PC-3 (cell line): ENCODE measurements around the gene CARD19. TPM values are rescaled to one million over a fixed set of nuclear protein-coding genes. Genes with fewer than 3 reads are reported as not detected.

Source experiments
- ATAC-seq: fragments of 200-7000 bp; cut with Tn5 transposase; 2 replicates; pipeline ENCODE4 v1.9.1; 2020; ENCODE audit warnings: mild to moderate bottlenecking, moderate library complexity
- BruUV-seq: library from RNA; stranded (reverse); fragments of 400-500 nt; replicated peaks from 2 replicates; lab custom pipeline; 2021; lab: Mats Ljungman, UMichigan
- CTCF ChIA-PET: fragments of 300-600 bp; sonication (Branson Sonifier 250); formaldehyde crosslinking; loops from one replicate; lab custom pipeline; 2022; ENCODE audit warnings: antibody characterized with exemption; lab: Charles Lee
- POLR2A ChIA-PET: fragments of 300-600 bp; sonication (Branson Sonifier 250); formaldehyde crosslinking; loops from one replicate; lab custom pipeline; 2022; ENCODE audit warnings: antibody characterized with exemption; ENCODE audit not compliant: unreplicated experiment; lab: Charles Lee
- DNase-seq: peaks from one replicate; pipeline ENCODE4 v3.0.0-alpha.2; 2015
- H2AFZ ChIP-seq: fragments of 300-600 bp; sonication (generic); 2 replicates; pipeline ENCODE4 v1.6.0; 2016; ENCODE audit warnings: antibody characterized with exemption, low read length
- H3F3A ChIP-seq: fragments of 300-600 bp; sonication (generic); one replicate; pipeline ENCODE4 v1.6.0; 2017; ENCODE audit warnings: antibody characterized with exemption, low read length, control low read depth, mild to moderate bottlenecking; ENCODE audit not compliant: unreplicated experiment
- H3K27ac ChIP-seq: fragments of 300-600 bp; sonication (generic); 2 replicates; pipeline ENCODE4 v1.5.1; 2016; ENCODE audit warnings: mild to moderate bottlenecking, low read length
- H3K27me3 ChIP-seq: fragments of 300-600 bp; sonication (generic); 2 replicates; pipeline ENCODE4 v1.6.1; 2016; ENCODE audit warnings: low read length, mixed read lengths
- H3K36me3 ChIP-seq: fragments of 300-600 bp; sonication (generic); 2 replicates; pipeline ENCODE4 v1.6.1; 2016; ENCODE audit warnings: low read depth, mixed run types, low read length, mixed read lengths
- H3K4me1 ChIP-seq: fragments of 300-600 bp; sonication (generic); 2 replicates; pipeline ENCODE4 v1.5.1; 2016; ENCODE audit warnings: low read length; ENCODE audit not compliant: insufficient read depth
- H3K4me2 ChIP-seq: fragments of 300-600 bp; sonication (generic); 2 replicates; pipeline ENCODE4 v1.6.0; 2016; ENCODE audit warnings: low read length
- H3K4me3 ChIP-seq: fragments of 300-600 bp; sonication (generic); 2 replicates; pipeline ENCODE4 v1.5.1; 2016; ENCODE audit warnings: mild to moderate bottlenecking, low read length, mixed read lengths
- H3K79me2 ChIP-seq: fragments of 300-600 bp; sonication (generic); 2 replicates; pipeline ENCODE4 v1.6.1; 2017; ENCODE audit warnings: low read length, mixed read lengths
- H3K9ac ChIP-seq: fragments of 300-600 bp; sonication (generic); 2 replicates; pipeline ENCODE4 v1.6.0; 2016; ENCODE audit warnings: mild to moderate bottlenecking, low read length
- H3K9me2 ChIP-seq: fragments of 300-600 bp; sonication (generic); replicated peaks from 2 replicates; pipeline ENCODE4 v1.6.1; 2016; ENCODE audit warnings: mixed run types, low read length, mixed read lengths
- H3K9me3 ChIP-seq: fragments of 300-600 bp; sonication (generic); 2 replicates; pipeline ENCODE4 v1.6.1; 2016; ENCODE audit warnings: low read length, mixed read lengths
- H4K20me1 ChIP-seq: fragments of 300-600 bp; sonication (generic); 2 replicates; pipeline ENCODE4 v1.6.1; 2016; ENCODE audit warnings: low read length, mixed read lengths
- EZH2 ChIP-seq: fragments of 300-600 bp; sonication (generic); IDR thresholded peaks from one replicate; pipeline ENCODE4 v1.6.1; 2017; ENCODE audit warnings: antibody characterized with exemption, mild to moderate bottlenecking, low read length; ENCODE audit not compliant: unreplicated experiment
- EZH2phosphoT487 ChIP-seq: fragments of 300-600 bp; sonication (generic); IDR thresholded peaks from 2 replicates; pipeline ENCODE4 v1.6.1; 2018; ENCODE audit warnings: mild to moderate bottlenecking, antibody characterized with exemption, low read length, borderline replicate concordance
- intact Hi-C: fragments of 100-400 bp; cut with micrococcal nuclease; formaldehyde crosslinking; loops from 2 replicates; pipeline ENCODE4 v1.9.0; 2023
- total RNA-seq: library from RNA; depleted of rRNA; stranded (reverse); fragments of >200 nt; gene quantifications from 2 replicates; pipeline ENCODE4 v1.2.3, GENCODE V29; 2014
- TF ChIP-seq, protein P1 (sequence below): fragments of 300-600 bp; sonication (generic); conservative IDR thresholded peaks from 2 replicates; pipeline ENCODE4 v1.5.1; 2017; ENCODE audit warnings: antibody characterized with exemption, low read depth, mild to moderate bottlenecking, low read length

Gene CARD19
- total RNA-seq, 1 experiment from 2014 or later: 68.6 TPM

DNA sequence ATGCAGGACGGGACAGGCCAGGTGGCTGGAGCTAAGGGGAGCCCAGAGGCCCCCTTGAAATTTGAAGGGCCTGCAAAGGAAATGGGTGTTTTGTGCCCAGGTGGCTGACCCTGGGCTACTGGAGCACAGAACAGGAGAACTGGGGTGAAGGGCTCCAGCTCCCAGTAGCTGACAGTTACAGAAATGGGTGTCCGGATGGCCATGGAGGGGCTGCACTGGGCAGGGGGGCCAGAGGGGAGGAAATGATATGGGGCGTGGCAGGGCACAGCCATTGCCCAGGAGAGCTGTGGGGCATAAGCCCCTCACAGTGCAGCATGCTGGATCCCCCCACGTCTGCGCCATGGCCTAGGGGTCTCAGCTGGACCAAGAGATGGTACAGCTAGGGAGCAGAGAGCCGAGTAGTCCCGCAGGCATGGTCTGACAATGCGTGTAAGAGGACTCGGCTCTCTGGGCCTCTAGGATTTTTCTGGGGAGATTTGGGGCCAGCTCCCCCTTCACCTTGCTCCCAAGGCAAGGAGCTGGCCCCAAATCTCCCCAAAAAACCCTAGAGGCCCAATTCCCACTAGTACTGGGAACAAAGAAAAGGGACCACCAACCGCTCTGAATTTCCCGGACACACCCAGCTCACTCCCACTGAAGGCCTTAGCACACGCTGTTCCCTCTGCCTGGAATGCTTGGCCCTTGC, 7.9 kb upstream of the CARD19 start:
- no peaks in the 10 kb centered on the region for H3F3A ChIP-seq
- no peak overlapping the region for H3K9ac ChIP-seq
- intact Hi-C loops: no loop called here
- H2AFZ ChIP-seq: no peak overlapping the region
- H3K4me3 ChIP-seq: no peak overlapping the region
- no peaks in the 10 kb centered on the region for H3K36me3 ChIP-seq
- H3K27ac ChIP-seq: no peak overlapping the region
- no peaks in the 10 kb centered on the region for H3K9me2 ChIP-seq
- H3K9me3 ChIP-seq: 0 out of 2 replicates have a peak, but pooled peaks cover 3% of the 10 kb centered on the region
- TF ChIP-seq EZH2 (no peak), EZH2phosphoT487 (no peak)
- TF ChIP-seq, protein P1, sequence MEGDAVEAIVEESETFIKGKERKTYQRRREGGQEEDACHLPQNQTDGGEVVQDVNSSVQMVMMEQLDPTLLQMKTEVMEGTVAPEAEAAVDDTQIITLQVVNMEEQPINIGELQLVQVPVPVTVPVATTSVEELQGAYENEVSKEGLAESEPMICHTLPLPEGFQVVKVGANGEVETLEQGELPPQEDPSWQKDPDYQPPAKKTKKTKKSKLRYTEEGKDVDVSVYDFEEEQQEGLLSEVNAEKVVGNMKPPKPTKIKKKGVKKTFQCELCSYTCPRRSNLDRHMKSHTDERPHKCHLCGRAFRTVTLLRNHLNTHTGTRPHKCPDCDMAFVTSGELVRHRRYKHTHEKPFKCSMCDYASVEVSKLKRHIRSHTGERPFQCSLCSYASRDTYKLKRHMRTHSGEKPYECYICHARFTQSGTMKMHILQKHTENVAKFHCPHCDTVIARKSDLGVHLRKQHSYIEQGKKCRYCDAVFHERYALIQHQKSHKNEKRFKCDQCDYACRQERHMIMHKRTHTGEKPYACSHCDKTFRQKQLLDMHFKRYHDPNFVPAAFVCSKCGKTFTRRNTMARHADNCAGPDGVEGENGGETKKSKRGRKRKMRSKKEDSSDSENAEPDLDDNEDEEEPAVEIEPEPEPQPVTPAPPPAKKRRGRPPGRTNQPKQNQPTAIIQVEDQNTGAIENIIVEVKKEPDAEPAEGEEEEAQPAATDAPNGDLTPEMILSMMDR: no peak
- CTCF ChIA-PET: no interaction called here
- H3K4me2 ChIP-seq: no peak overlapping the region
- POLR2A ChIA-PET: no interaction called here
- peaks cover 5% of the 10 kb centered on the region; the same call in 1 of the 2 replicates for H3K4me1 ChIP-seq
- H3K27me3 ChIP-seq: no peaks in the 10 kb centered on the region
- H3K79me2 ChIP-seq: no peaks in the 10 kb centered on the region
- H4K20me1 ChIP-seq: no peaks in the 10 kb centered on the region
- BruUV-seq: no TSS peak
- ATAC-seq: no peak
- DNase-seq: no peak

- no peaks in the 10 kb centered on the region for H3F3A ChIP-seq
- POLR2A ChIA-PET: no interaction called here
- H3K9me3 ChIP-seq: 0 out of 2 replicates have a peak, but pooled peaks cover 3% of the 10 kb centered on the region
- intact Hi-C loops: no loop called here
- no peaks in the 10 kb centered on the region for H3K79me2 ChIP-seq
- no peak for ATAC-seq
- H3K9ac ChIP-seq: no peak overlapping the region
- H2AFZ ChIP-seq: no peak overlapping the region
- H4K20me1 ChIP-seq: no peaks in the 10 kb centered on the region
- CTCF ChIA-PET: no interaction called here
- no TSS peak for BruUV-seq
- H3K27me3 ChIP-seq: no peaks in the 10 kb centered on the region
- TF ChIP-seq, protein P1: no peak
- no peak for TF ChIP-seq EZH2phosphoT487
- TF ChIP-seq EZH2: no peak
- H3K4me3 ChIP-seq: no peak overlapping the region
- no peak for DNase-seq
- peaks cover 5% of the 10 kb centered on the region; the same call in 1 of the 2 replicates for H3K4me1 ChIP-seq
- no peak overlapping the region for H3K27ac ChIP-seq
- no peaks in the 10 kb centered on the region for H3K36me3 ChIP-seq
- H3K9me2 ChIP-seq: no peaks in the 10 kb centered on the region
- no peak overlapping the region for H3K4me2 ChIP-seq
Observed at GRCh38 chr9:93088656-93089015, 7.4 kb upstream of the CARD19 start.

DNA sequence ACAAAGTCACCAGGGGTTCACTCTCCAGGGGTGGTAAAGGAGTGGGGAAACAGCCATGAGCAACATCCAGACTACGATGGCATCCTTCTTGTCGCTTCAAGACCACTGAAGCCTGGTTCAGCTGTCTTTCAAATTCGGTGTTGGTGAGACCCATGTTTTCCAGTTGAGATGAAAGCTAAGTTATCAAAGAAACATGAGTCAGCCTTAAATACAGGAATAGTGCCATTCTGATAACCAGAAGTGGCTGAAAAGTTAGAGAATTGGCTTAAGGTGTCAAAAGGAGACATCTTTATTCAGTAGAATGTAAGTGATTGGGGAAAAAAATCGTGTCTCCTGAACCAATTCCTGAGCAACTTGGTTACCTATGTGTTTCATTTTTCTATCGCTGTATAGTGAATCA, 7.0 kb upstream of the CARD19 start:
- H3K27me3 ChIP-seq: no peaks in the 10 kb centered on the region
- H3K4me1 ChIP-seq: peaks cover 5% of the 10 kb centered on the region; the same call in 1 of the 2 replicates
- ChIA-PET POLR2A (no interaction called here), CTCF (no interaction called here)
- H3K9ac ChIP-seq: no peak overlapping the region
- no TSS peak for BruUV-seq
- intact Hi-C loops: no loop called here
- H3K79me2 ChIP-seq: no peaks in the 10 kb centered on the region
- no peak overlapping the region for H3K4me3 ChIP-seq
- H3K36me3 ChIP-seq: no peaks in the 10 kb centered on the region
- H3K4me2 ChIP-seq: no peak overlapping the region
- ATAC-seq (no peak), DNase-seq (no peak)
- H3K27ac ChIP-seq: no peak overlapping the region
- H4K20me1 ChIP-seq: no peaks in the 10 kb centered on the region
- H3K9me3 ChIP-seq: 0 out of 2 replicates have a peak, but pooled peaks cover 3% of the 10 kb centered on the region
- no peaks in the 10 kb centered on the region for H3K9me2 ChIP-seq
- no peak overlapping the region for H2AFZ ChIP-seq
- TF ChIP-seq EZH2phosphoT487 (no peak), EZH2 (no peak)
- TF ChIP-seq, protein P1: no peak
- H3F3A ChIP-seq: no peaks in the 10 kb centered on the region
